GM12878 (cell line): ENCODE measurements around the gene MAP4K4.

ENCODE experiments used
- BMI1 ChIP-seq: fragments of 450-650 bp; IDR thresholded peaks from 2 replicates; pipeline ENCODE4 v1.6.1; 2016; ENCODE audit warnings: mild to moderate bottlenecking, moderate library complexity, borderline replicate concordance
- CBX3 ChIP-seq: fragments of 200-600 bp; sonication (generic); IDR thresholded peaks from 2 replicates; pipeline ENCODE4 v1.6.1; 2016; ENCODE audit warnings: low read depth, borderline replicate concordance
- FOXM1 ChIP-seq: IDR thresholded peaks from 2 replicates; pipeline ENCODE4 v1.6.1; 2012; ENCODE audit warnings: low read depth, mild to moderate bottlenecking, inconsistent platforms, low read length, moderate library complexity
- GABPA ChIP-seq: IDR thresholded peaks from 2 replicates; pipeline ENCODE4 v1.6.1; 2014; ENCODE audit warnings: antibody characterized with exemption, low read depth, mild to moderate bottlenecking, inconsistent platforms
- KLF5 ChIP-seq: fragments of 450-650 bp; IDR thresholded peaks from 2 replicates; pipeline ENCODE4 v1.6.1; 2014; ENCODE audit warnings: mild to moderate bottlenecking; ENCODE audit not compliant: partially characterized antibody
- POLR2A ChIP-seq: IDR thresholded peaks from 2 replicates; pipeline ENCODE4 v1.6.1; 2011; ENCODE audit warnings: low read depth, mild to moderate bottlenecking, low read length
- SREBF1 ChIP-seq: IDR thresholded peaks from 2 replicates; pipeline ENCODE4 v1.6.1; 2012; ENCODE audit warnings: mild to moderate bottlenecking, low read length
- SRF ChIP-seq, 2 experiments: IDR thresholded peaks; 2 replicates each; pipeline ENCODE4 v1.6.1; 2011; ENCODE audit warnings: low read depth in 2 of 2, low read length in 2 of 2, mild to moderate bottlenecking in 1 of 2, moderate library complexity in 1 of 2
- ZNF274 ChIP-seq: IDR thresholded peaks from one replicate; pipeline ENCODE4 v1.8.0; 2011; ENCODE audit not compliant: insufficient read length, insufficient read depth
- TF ChIP-seq, protein P1 (sequence below), 3 experiments: IDR thresholded peaks in 2 of 3; conservative IDR thresholded peaks in 1 of 3; 2 replicates each; pipeline ENCODE4 v1.5.1; 2011; ENCODE audit warnings: low read depth in 3 of 3, low read length in 3 of 3, mild to moderate bottlenecking in 3 of 3, control low read depth in 2 of 3, moderate library complexity in 2 of 3, inconsistent platforms in 1 of 3, mixed read lengths in 1 of 3; ENCODE audit not compliant: control insufficient read depth in 2 of 3, insufficient read depth in 1 of 3; ENCODE audit errors: extremely low read depth in 1 of 3
- TF ChIP-seq, protein P2 (sequence below): fragments of 450-650 bp; conservative IDR thresholded peaks from 2 replicates; pipeline ENCODE4 v1.6.1; 2017; ENCODE audit warnings: mild to moderate bottlenecking, moderate library complexity
- TF ChIP-seq, protein P3 (sequence below): IDR thresholded peaks from 2 replicates; pipeline ENCODE4 v1.6.1; 2011; ENCODE audit warnings: low read depth, mild to moderate bottlenecking, low read length, moderate library complexity, borderline replicate concordance; ENCODE audit errors: extremely low read depth
- TF ChIP-seq, protein P4 (sequence below): fragments of 450-650 bp; IDR thresholded peaks from 2 replicates; pipeline ENCODE4 v1.6.1; 2016; ENCODE audit warnings: mild to moderate bottlenecking

DNA sequence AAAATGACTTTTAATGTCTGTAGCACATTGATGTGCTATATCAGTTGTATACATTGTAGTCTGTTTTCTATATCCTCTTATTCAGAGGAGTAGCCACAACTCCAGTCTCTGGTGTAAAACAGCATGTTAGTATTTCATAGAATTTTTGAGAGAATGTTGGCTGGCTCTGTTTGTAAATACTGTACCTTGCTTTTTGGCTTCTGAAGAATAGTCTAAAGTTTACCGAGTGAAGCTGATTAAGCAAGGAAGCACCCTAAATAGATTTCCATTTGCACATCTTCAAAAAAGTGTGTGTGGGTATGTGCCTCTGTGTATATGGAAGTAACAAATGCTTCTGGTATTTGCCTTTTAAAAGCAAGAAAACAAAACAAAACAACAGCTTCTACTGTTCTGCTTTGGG lies 50.5 kb downstream of the MAP4K4 start:
- TF ChIP-seq, protein P1, sequence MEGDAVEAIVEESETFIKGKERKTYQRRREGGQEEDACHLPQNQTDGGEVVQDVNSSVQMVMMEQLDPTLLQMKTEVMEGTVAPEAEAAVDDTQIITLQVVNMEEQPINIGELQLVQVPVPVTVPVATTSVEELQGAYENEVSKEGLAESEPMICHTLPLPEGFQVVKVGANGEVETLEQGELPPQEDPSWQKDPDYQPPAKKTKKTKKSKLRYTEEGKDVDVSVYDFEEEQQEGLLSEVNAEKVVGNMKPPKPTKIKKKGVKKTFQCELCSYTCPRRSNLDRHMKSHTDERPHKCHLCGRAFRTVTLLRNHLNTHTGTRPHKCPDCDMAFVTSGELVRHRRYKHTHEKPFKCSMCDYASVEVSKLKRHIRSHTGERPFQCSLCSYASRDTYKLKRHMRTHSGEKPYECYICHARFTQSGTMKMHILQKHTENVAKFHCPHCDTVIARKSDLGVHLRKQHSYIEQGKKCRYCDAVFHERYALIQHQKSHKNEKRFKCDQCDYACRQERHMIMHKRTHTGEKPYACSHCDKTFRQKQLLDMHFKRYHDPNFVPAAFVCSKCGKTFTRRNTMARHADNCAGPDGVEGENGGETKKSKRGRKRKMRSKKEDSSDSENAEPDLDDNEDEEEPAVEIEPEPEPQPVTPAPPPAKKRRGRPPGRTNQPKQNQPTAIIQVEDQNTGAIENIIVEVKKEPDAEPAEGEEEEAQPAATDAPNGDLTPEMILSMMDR (IDR thresholded peaks at IDR 0.05 in 2 of 3, conservative IDR thresholded peaks at IDR 0.05 in 1 of 3; ENCODE audit: control insufficient read depth in 2 of 3, extremely low read depth in 1 of 3, insufficient read depth in 1 of 3, low read depth in 3 of 3, low read length in 3 of 3), result no peak
- TF ChIP-seq, protein P2, sequence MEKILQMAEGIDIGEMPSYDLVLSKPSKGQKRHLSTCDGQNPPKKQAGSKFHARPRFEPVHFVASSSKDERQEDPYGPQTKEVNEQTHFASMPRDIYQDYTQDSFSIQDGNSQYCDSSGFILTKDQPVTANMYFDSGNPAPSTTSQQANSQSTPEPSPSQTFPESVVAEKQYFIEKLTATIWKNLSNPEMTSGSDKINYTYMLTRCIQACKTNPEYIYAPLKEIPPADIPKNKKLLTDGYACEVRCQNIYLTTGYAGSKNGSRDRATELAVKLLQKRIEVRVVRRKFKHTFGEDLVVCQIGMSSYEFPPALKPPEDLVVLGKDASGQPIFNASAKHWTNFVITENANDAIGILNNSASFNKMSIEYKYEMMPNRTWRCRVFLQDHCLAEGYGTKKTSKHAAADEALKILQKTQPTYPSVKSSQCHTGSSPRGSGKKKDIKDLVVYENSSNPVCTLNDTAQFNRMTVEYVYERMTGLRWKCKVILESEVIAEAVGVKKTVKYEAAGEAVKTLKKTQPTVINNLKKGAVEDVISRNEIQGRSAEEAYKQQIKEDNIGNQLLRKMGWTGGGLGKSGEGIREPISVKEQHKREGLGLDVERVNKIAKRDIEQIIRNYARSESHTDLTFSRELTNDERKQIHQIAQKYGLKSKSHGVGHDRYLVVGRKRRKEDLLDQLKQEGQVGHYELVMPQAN, result no peak
- TF ChIP-seq POLR2A (no peak), CBX3 (no peak), GABPA (no peak), FOXM1 (no peak), BMI1 (no peak), ZNF274 (no peak), SRF (IDR thresholded peaks at IDR 0.05; ENCODE audit: low read depth in 2 of 2, low read length in 2 of 2) (no peak), KLF5 (no peak), SREBF1 (no peak)
- TF ChIP-seq, protein P3, sequence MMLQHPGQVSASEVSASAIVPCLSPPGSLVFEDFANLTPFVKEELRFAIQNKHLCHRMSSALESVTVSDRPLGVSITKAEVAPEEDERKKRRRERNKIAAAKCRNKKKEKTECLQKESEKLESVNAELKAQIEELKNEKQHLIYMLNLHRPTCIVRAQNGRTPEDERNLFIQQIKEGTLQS, result no peak
- TF ChIP-seq, protein P4, sequence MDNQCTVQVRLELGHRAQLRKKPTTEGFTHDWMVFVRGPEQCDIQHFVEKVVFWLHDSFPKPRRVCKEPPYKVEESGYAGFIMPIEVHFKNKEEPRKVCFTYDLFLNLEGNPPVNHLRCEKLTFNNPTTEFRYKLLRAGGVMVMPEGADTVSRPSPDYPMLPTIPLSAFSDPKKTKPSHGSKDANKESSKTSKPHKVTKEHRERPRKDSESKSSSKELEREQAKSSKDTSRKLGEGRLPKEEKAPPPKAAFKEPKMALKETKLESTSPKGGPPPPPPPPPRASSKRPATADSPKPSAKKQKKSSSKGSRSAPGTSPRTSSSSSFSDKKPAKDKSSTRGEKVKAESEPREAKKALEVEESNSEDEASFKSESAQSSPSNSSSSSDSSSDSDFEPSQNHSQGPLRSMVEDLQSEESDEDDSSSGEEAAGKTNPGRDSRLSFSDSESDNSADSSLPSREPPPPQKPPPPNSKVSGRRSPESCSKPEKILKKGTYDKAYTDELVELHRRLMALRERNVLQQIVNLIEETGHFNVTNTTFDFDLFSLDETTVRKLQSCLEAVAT, result no peak
